ENCODE results near the gene ATP5MC2.
"Not testable (repeated sequence)": the region's sequence is repeated elsewhere in the genome, so short reads cannot be mapped to it uniquely, and the experiment has no call there.

Gene ATP5MC2

GRCh38 chr12:53659571-53659981, 16.3 kb downstream of the ATP5MC2 start:
- H3K27ac ChIP-seq: peak overlapping the region; percentile 100
- TF ChIP-seq CTCF (conservative IDR thresholded peaks at IDR 0.05): no peak

GRCh38 chr12:53659011-53659551, 16.8 kb downstream of the ATP5MC2 start:
- H3K27ac ChIP-seq: peak overlapping the region; percentile 100
- TF ChIP-seq CTCF (conservative IDR thresholded peaks at IDR 0.05): no peak

GRCh38 chr12:53657041-53657440, 18.8 kb downstream of the ATP5MC2 start:
- H3K27ac ChIP-seq: peak overlapping the region; percentile 100
- TF ChIP-seq CTCF (conservative IDR thresholded peaks at IDR 0.05): no peak

GRCh38 chr12:53653595-53653994, 22.3 kb downstream of the ATP5MC2 start:
- no peak overlapping the region for H3K27ac ChIP-seq
- no peak for TF ChIP-seq CTCF (conservative IDR thresholded peaks at IDR 0.05)

GRCh38 chr12:53652366-53652765, 23.5 kb downstream of the ATP5MC2 start:
- TF ChIP-seq CTCF (conservative IDR thresholded peaks at IDR 0.05): no peak
- no peak overlapping the region for H3K27ac ChIP-seq

GRCh38 chr12:53651737-53652136, 24.1 kb downstream of the ATP5MC2 start:
- no peak for TF ChIP-seq CTCF (conservative IDR thresholded peaks at IDR 0.05)

GRCh38 chr12:53646300-53646699, 29.6 kb downstream of the ATP5MC2 start:
- not testable (repeated sequence) for H3K27ac ChIP-seq

More at GRCh38 chr12:53651737-53652136, 24.1 kb downstream of the ATP5MC2 start:
- H3K27ac ChIP-seq: no peak overlapping the region

GRCh38 chr12:53645165-53645564, 30.7 kb downstream of the ATP5MC2 start:
- no peak for TF ChIP-seq CTCF (conservative IDR thresholded peaks at IDR 0.05)
- no peak overlapping the region for H3K27ac ChIP-seq
